Mesenchymal stem cell (in vitro differentiated cells and primary cell): ENCODE measurements around the gene TMEM130.
A peak's percentile ranks its signal among the peaks of the same experiment; 100 is the strongest.
"Not testable (repeated sequence)": the region's sequence is repeated elsewhere in the genome, so short reads cannot be mapped to it uniquely, and the experiment has no call there.

Source experiments
- DNase-seq: peaks from one replicate; pipeline ENCODE4 v3.0.0-alpha.2; 2013
- H2AFZ ChIP-seq: one replicate; pipeline ENCODE4 v1.6.1; 2013; ENCODE audit warnings: low read depth, mild to moderate bottlenecking, control low read depth, inconsistent platforms, low read length, moderate library complexity
- H2AK5ac ChIP-seq: 2 replicates; pipeline ENCODE4 v1.6.1; 2013; ENCODE audit warnings: low read length, moderate library complexity, mild to moderate bottlenecking, inconsistent platforms; ENCODE audit not compliant: severe bottlenecking
- H2BK120ac ChIP-seq: one replicate; pipeline ENCODE4 v1.6.1; 2013; ENCODE audit warnings: low read depth, mild to moderate bottlenecking, inconsistent platforms, low read length, moderate library complexity
- H2BK12ac ChIP-seq, 2 experiments: one replicate each; pipeline ENCODE4 v1.6.1; 2013; ENCODE audit warnings: inconsistent platforms in 2 of 2, low read length in 2 of 2, mild to moderate bottlenecking in 2 of 2, moderate library complexity in 2 of 2, control low read depth in 1 of 2
- H2BK15ac ChIP-seq: one replicate; pipeline ENCODE4 v1.6.1; 2013; ENCODE audit warnings: mild to moderate bottlenecking, low read depth, inconsistent platforms; ENCODE audit not compliant: poor library complexity, severe bottlenecking
- H2BK5ac ChIP-seq: 2 replicates; pipeline ENCODE4 v1.6.1; 2013; ENCODE audit warnings: low read depth, mild to moderate bottlenecking, low read length, control low read depth, inconsistent platforms; ENCODE audit not compliant: poor library complexity, severe bottlenecking
- H3K14ac ChIP-seq, 2 experiments: one replicate each; pipeline ENCODE4 v1.6.1; 2013; ENCODE audit warnings: inconsistent platforms in 2 of 2, low read length in 2 of 2, control low read depth in 1 of 2, mild to moderate bottlenecking in 1 of 2, moderate library complexity in 1 of 2
- H3K18ac ChIP-seq, 2 experiments: one replicate each; pipeline ENCODE4 v1.6.1; 2013; ENCODE audit warnings: inconsistent platforms in 2 of 2, low read length in 2 of 2, control low read depth in 1 of 2, low read depth in 1 of 2, mild to moderate bottlenecking in 1 of 2
- H3K23ac ChIP-seq, 2 experiments: one replicate each; pipeline ENCODE4 v1.6.1; 2013; ENCODE audit warnings: inconsistent platforms in 2 of 2, low read length in 2 of 2, mild to moderate bottlenecking in 2 of 2, moderate library complexity in 2 of 2, control low read depth in 1 of 2
- H3K27ac ChIP-seq: 2 replicates; pipeline ENCODE4 v1.5.1; 2013; ENCODE audit warnings: mild to moderate bottlenecking, moderate library complexity, low read length, control low read depth, inconsistent platforms; ENCODE audit not compliant: poor library complexity, severe bottlenecking
- H3K27me3 ChIP-seq, 2 experiments: 2 replicates each; pipeline versions ENCODE4 v1.6.1 to v1.7.0; 2013; ENCODE audit warnings: low read length in 2 of 2, mild to moderate bottlenecking in 2 of 2, moderate library complexity in 2 of 2, control low read depth in 1 of 2, inconsistent platforms in 1 of 2; ENCODE audit not compliant: control insufficient read depth in 1 of 2, insufficient read depth in 1 of 2
- H3K36me3 ChIP-seq, 2 experiments: 2 replicates each; pipeline versions ENCODE4 v1.6.1 to v1.7.0; 2013; ENCODE audit warnings: low read length in 2 of 2, control low read depth in 1 of 2, inconsistent platforms in 1 of 2, low read depth in 1 of 2, mild to moderate bottlenecking in 1 of 2; ENCODE audit not compliant: insufficient read depth in 2 of 2, control insufficient read depth in 1 of 2
- H3K4ac ChIP-seq, 2 experiments: one replicate each; pipeline ENCODE4 v1.6.1; 2013; ENCODE audit warnings: inconsistent platforms in 2 of 2, low read length in 2 of 2, mild to moderate bottlenecking in 2 of 2, moderate library complexity in 2 of 2, control low read depth in 1 of 2, low read depth in 1 of 2
- H3K4me1 ChIP-seq: 2 replicates; pipeline ENCODE4 v1.6.1; 2013; ENCODE audit warnings: low read depth, low read length, control low read depth; ENCODE audit not compliant: control insufficient read depth, insufficient read depth
- H3K4me2 ChIP-seq: 2 replicates; pipeline ENCODE4 v1.6.1; 2013; ENCODE audit warnings: low read length, mild to moderate bottlenecking, inconsistent platforms; ENCODE audit not compliant: poor library complexity, severe bottlenecking
- H3K4me3 ChIP-seq, 2 experiments: 2 replicates each; pipeline versions ENCODE4 v1.5.1 to v1.7.0; 2013; ENCODE audit warnings: low read length in 2 of 2, mild to moderate bottlenecking in 2 of 2, control low read depth in 1 of 2, low read depth in 1 of 2; ENCODE audit not compliant: insufficient read depth in 1 of 2
- H3K79me1 ChIP-seq: replicated peaks from 2 replicates; pipeline ENCODE4 v1.6.1; 2013; ENCODE audit warnings: mild to moderate bottlenecking, control low read depth, low read length, inconsistent platforms; ENCODE audit not compliant: poor library complexity, severe bottlenecking
- H3K9ac ChIP-seq: 2 replicates; pipeline ENCODE4 v1.7.0; 2013; ENCODE audit warnings: mild to moderate bottlenecking, low read length, moderate library complexity
- H3K9me3 ChIP-seq: 2 replicates; pipeline ENCODE4 v1.7.0; 2013; ENCODE audit warnings: mild to moderate bottlenecking, low read length; ENCODE audit not compliant: control insufficient read depth
- H4K8ac ChIP-seq: one replicate; pipeline ENCODE4 v1.6.1; 2013; ENCODE audit warnings: inconsistent platforms, mild to moderate bottlenecking, low read length, moderate library complexity
- H4K91ac ChIP-seq: one replicate; pipeline ENCODE4 v1.6.1; 2013; ENCODE audit warnings: mild to moderate bottlenecking, low read length, inconsistent platforms
- WGBS: methylation state at CpG from one replicate; pipeline ENCODE4 v1.1.7; 2013; ENCODE audit warnings: mixed read lengths; 5-methylcytosine and 5-hydroxymethylcytosine counted together

The TMEM130 gene

DNA sequence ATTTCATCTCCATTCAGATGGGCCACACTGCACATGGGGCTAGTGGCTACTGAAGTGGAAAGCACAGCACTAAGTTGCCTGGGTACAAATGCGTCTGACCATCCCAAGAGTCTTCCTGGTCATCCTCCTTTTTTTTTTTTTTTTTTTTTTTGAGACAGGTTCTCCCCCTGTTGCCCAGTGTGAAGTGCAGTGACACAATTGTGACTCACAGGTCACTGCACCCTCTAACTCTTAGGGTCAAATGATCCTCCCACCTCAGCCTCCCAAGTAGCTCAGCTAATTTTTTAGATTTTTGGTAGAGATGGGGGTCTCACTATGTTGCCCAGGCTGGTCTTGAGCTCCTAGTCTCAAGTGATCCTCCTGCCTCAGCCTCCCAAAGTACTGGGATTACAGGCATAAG is 5.1 kb upstream of the TMEM130 start:
- H3K4me2 ChIP-seq = no peak overlapping the region
- no peak overlapping the region for H3K9ac ChIP-seq
- H3K27ac ChIP-seq = no peak overlapping the region
- no peak overlapping the region for H2BK120ac ChIP-seq
- no peaks in the 10 kb centered on the region for H3K9me3 ChIP-seq
- H4K8ac ChIP-seq = no peak overlapping the region
- H3K14ac ChIP-seq = no peak overlapping the region
- no peak overlapping the region for H3K18ac ChIP-seq
- no peak overlapping the region for H2AK5ac ChIP-seq
- no peak overlapping the region for H2BK5ac ChIP-seq
- no peaks in the 10 kb centered on the region for H3K79me1 ChIP-seq
- DNase-seq = no peak
- no peak overlapping the region for H3K4me3 ChIP-seq
- H2BK15ac ChIP-seq = no peak overlapping the region
- no peaks in the 10 kb centered on the region for H3K36me3 ChIP-seq
- no peak overlapping the region for H2BK12ac ChIP-seq
- H4K91ac ChIP-seq = no peak overlapping the region
- H3K4ac ChIP-seq = no peak overlapping the region
- 80% methylated on average over 1 of the region's 1 CpG for WGBS
- no peak overlapping the region for H3K23ac ChIP-seq
- peaks cover 5 to 19% of the 10 kb centered on the region in 2 experiments for H3K27me3 ChIP-seq
- H2AFZ ChIP-seq = no peak overlapping the region
- peaks cover 12% of the 10 kb centered on the region for H3K4me1 ChIP-seq

DNA sequence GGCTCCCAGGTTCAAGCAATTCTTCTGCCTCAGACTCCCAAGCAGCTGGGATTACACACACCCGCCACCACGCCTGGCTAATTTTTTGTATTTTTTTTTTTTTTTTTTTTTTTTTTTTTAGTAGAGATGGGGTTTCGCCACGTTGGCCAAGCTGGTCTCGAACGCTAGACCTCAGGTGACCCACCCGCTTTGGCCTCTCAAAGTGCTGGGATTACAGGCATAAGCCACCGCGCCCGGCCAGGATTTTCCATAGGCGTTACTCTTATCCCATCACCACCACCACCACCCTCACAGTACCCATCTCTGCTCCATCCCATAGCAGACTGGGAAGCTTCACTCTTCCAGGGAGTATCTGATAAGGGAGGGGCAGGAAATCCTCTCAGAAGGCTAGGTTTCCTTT is 3.8 kb upstream of the TMEM130 start:
- not testable (repeated sequence) for H3K9me3 ChIP-seq, H3K23ac ChIP-seq, DNase-seq, H3K14ac ChIP-seq, H2BK15ac ChIP-seq, H2BK12ac ChIP-seq, H3K79me1 ChIP-seq, H2AFZ ChIP-seq, H2AK5ac ChIP-seq, H3K4me3 ChIP-seq, H3K27ac ChIP-seq, H3K4me2 ChIP-seq, H3K4ac ChIP-seq, H3K18ac ChIP-seq, H4K8ac ChIP-seq, H3K36me3 ChIP-seq, H2BK5ac ChIP-seq, H4K91ac ChIP-seq, H3K9ac ChIP-seq, H2BK120ac ChIP-seq
- WGBS = no CpG with 5 or more reads among the region's 11 CpGs
- H3K27me3 ChIP-seq = peaks cover 14 to 30% of the 10 kb centered on the region in 2 experiments
- peaks cover 20% of the 10 kb centered on the region for H3K4me1 ChIP-seq

DNA sequence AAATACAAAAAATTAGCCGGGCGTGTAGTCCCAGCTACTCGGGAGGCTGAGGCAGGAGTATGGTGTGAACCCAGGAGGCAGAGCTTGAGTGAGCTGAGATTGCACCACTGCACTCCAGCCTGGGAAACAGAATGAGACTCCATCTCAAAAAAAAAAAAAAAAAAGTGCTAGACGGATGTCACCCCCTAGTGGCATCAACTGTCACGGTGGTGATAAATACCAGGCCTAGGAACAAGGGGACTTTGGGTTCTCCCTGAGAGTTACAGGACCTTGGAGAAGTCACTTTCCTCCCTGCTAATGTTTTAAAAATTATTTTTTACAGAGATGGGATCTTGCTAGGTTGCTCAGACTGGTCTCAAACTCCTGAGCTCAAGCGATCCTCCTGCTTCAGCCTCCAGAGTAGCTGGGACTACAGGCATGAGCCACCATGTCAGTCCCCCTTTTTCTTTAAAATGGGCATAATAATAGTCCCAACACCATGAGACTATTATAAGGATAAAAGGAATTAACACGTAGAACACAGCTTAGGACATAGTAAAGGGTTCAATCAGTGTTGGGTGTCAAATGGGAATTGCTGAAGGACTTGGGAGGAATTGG is 2.6 kb upstream of the TMEM130 start:
- H2BK120ac ChIP-seq = no peak overlapping the region
- peak; percentile 31 for DNase-seq
- H3K18ac ChIP-seq = no peak overlapping the region
- no peak overlapping the region for H3K23ac ChIP-seq
- no peak overlapping the region for H2BK12ac ChIP-seq
- no peak overlapping the region for H2BK5ac ChIP-seq
- no peaks in the 10 kb centered on the region for H3K9me3 ChIP-seq
- H4K91ac ChIP-seq = no peak overlapping the region
- H3K4me2 ChIP-seq = no peak overlapping the region
- H2AK5ac ChIP-seq = no peak overlapping the region
- no peaks in the 10 kb centered on the region for H3K79me1 ChIP-seq
- H3K9ac ChIP-seq = no peak overlapping the region
- no peak overlapping the region for H3K4ac ChIP-seq
- no peaks in the 10 kb centered on the region for H3K36me3 ChIP-seq
- H3K4me3 ChIP-seq = no peak overlapping the region
- H2AFZ ChIP-seq = no peak overlapping the region
- peaks cover 21 to 34% of the 10 kb centered on the region in 2 experiments for H3K27me3 ChIP-seq
- WGBS = 79% methylated on average over 6 of the region's 7 CpGs
- no peak overlapping the region for H4K8ac ChIP-seq
- peaks cover 17% of the 10 kb centered on the region for H3K4me1 ChIP-seq
- H3K27ac ChIP-seq = no peak overlapping the region
- H3K14ac ChIP-seq = no peak overlapping the region
- no peak overlapping the region for H2BK15ac ChIP-seq

DNA sequence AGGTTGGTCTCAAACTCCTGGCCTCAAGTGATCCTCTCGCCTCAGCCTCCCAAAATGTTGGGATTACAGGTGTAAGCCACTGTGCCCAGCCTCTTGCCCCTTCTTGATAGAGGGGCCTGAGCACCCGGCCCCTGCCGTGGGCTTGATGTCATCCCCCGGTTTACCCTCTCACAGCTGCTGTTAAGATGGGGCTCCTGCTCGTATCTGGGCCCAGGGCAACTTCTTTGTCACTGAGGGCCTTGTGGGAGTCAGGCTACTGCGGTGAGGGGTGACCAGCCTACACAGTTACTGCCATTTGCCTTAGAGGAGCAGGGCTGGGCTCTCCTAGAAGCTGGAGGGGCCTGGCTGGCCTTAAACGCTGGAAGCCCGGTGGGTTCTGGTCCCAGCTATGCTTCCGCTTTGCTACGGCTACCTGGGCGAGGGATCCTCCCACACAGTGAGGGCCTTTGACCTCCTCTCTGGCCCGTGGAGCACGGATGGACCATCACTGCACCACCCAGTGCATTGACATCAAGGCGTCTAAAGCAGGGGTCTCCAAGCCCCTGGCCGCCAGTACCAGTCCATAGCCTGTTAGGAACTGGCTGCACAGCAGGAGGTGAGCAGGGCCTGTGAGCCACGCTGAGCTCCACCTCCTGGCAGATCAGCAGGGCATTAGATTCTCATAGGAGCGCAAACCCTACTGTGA is 1.1 kb upstream of the TMEM130 start:
- H2BK120ac ChIP-seq = no peak overlapping the region
- H3K23ac ChIP-seq = no peak overlapping the region
- DNase-seq = no peak
- H3K18ac ChIP-seq = no peak overlapping the region
- H3K9ac ChIP-seq = no peak overlapping the region
- H2BK12ac ChIP-seq = no peak overlapping the region
- no peaks in the 10 kb centered on the region for H3K36me3 ChIP-seq
- no peak overlapping the region for H3K4me3 ChIP-seq
- no peak overlapping the region for H3K4ac ChIP-seq
- no peak overlapping the region for H2BK15ac ChIP-seq
- H2AFZ ChIP-seq = no peak overlapping the region
- no peak overlapping the region for H2AK5ac ChIP-seq
- H3K4me2 ChIP-seq = no peak overlapping the region
- WGBS = 84% methylated on average over 17 of the region's 17 CpGs
- H4K8ac ChIP-seq = no peak overlapping the region
- H3K79me1 ChIP-seq = no peaks in the 10 kb centered on the region
- H2BK5ac ChIP-seq = no peak overlapping the region
- H3K4me1 ChIP-seq = peaks cover 25% of the 10 kb centered on the region
- H3K27me3 ChIP-seq = peaks cover 21 to 41% of the 10 kb centered on the region in 2 experiments
- no peak overlapping the region for H3K14ac ChIP-seq
- H3K27ac ChIP-seq = no peak overlapping the region
- no peaks in the 10 kb centered on the region for H3K9me3 ChIP-seq
- H4K91ac ChIP-seq = no peak overlapping the region
